Small intestine (tissue), 7 donors: Measurements from ENCODE around the gene ADAMTS14. TPM values are rescaled to one million over a fixed set of nuclear protein-coding genes. Genes with fewer than 3 reads are reported as not detected.

Experiments used
- DNase-seq, 2 donors: peaks; one replicate each; pipeline versions ENCODE4 v3.0.0 to v3.0.0-alpha.2; 2013
- FAIRE-seq: peaks from 2 replicates; lab custom pipeline; 2012; peaks lifted over from hg19 to GRCh38; lab: Jason Lieb, UNC
- H3K27ac ChIP-seq, 3 donors: one replicate each; pipeline ENCODE4 v1.5.1; 2013; ENCODE audit warnings: low read length in 2 of 3, mild to moderate bottlenecking in 2 of 3, control low read depth in 1 of 3, inconsistent platforms in 1 of 3, low read depth in 1 of 3, moderate library complexity in 1 of 3
- H3K27me3 ChIP-seq, 3 donors: one replicate each; pipeline ENCODE4 v1.6.1; 2013; ENCODE audit warnings: low read length in 3 of 3, inconsistent platforms in 1 of 3; ENCODE audit not compliant: control insufficient read depth in 3 of 3, insufficient read depth in 3 of 3
- H3K36me3 ChIP-seq, 3 donors: one replicate each; pipeline ENCODE4 v1.6.1; 2013; ENCODE audit warnings: low read length in 3 of 3, inconsistent platforms in 1 of 3, low read depth in 1 of 3, mild to moderate bottlenecking in 1 of 3, moderate library complexity in 1 of 3; ENCODE audit not compliant: control insufficient read depth in 3 of 3, insufficient read depth in 2 of 3
- H3K4me1 ChIP-seq, 3 donors: one replicate each; pipeline ENCODE4 v1.6.1; 2013; ENCODE audit warnings: low read length in 2 of 3, inconsistent platforms in 1 of 3, low read depth in 1 of 3, mild to moderate bottlenecking in 1 of 3, moderate library complexity in 1 of 3; ENCODE audit not compliant: control insufficient read depth in 3 of 3, insufficient read depth in 2 of 3
- H3K4me3 ChIP-seq, 3 donors: one replicate each; pipeline ENCODE4 v1.5.1; 2013; ENCODE audit warnings: low read length in 3 of 3, control low read depth in 1 of 3, inconsistent platforms in 1 of 3, low read depth in 1 of 3, mild to moderate bottlenecking in 1 of 3, moderate library complexity in 1 of 3
- H3K9me3 ChIP-seq, 2 donors: one replicate each; pipeline ENCODE4 v1.6.1; 2013; ENCODE audit warnings: low read depth in 1 of 2, low read length in 1 of 2; ENCODE audit not compliant: control insufficient read depth in 2 of 2, insufficient read depth in 1 of 2
- WGBS, 3 donors: extraction: QIAGEN DNeasy Blood & Tissue Kit; methylation state at CpG; one replicate each; pipeline ENCODE4 v1.1.7; 2013; 5-methylcytosine and 5-hydroxymethylcytosine counted together
- polyA plus RNA-seq, 4 donors: library from polyadenylated mRNA; stranded (reverse) in 3 of 4; unstranded in 1 of 4; fragments of 200-250 nt in 3 of 4; fragments of 120-200 nt in 1 of 4; gene quantifications; one replicate each; pipeline versions ENCODE4 v1.2.1 to v1.2.3, GENCODE V29; 2013
- donor health status: healthy with polysubstance abuse.
- donor health status: control.
- donor health status: control.
- donor health status: Bipolar disorder and iron deficiency.
- donor health status: healthy.

Gene ADAMTS14
- polyA plus RNA-seq, 4 donors = 0.45 to 7.7 (median 0.79) TPM

- FAIRE-seq = no peak
Measured at GRCh38 chr10:70733051-70733450, 60.7 kb downstream of the ADAMTS14 start.

GRCh38 chr10:70735161-70735560 is 62.9 kb downstream of the ADAMTS14 start:
- DNase-seq (no peak), FAIRE-seq (no peak)
- 66 to 85% (median 79%) methylated on average over 3 of the region's 3 CpGs for WGBS, 3 donors
- Histone ChIP-seq H3K36me3 (peaks cover 0 to 37% (median 0%) of the 10 kb centered on the region in 3 donors), H3K27me3 (no peaks in the 10 kb centered on the region), H3K9me3 (no peaks in the 10 kb centered on the region), H3K27ac (no peak overlapping the region), H3K4me3 (no peak overlapping the region), H3K4me1 (peaks cover 4 to 36% (median 4%) of the 10 kb centered on the region in 3 donors)

More at GRCh38 chr10:70733051-70733450, 60.7 kb downstream of the ADAMTS14 start:
- Histone ChIP-seq H3K4me3 (no peak overlapping the region), H3K36me3 (peaks cover 0 to 38% (median 0%) of the 10 kb centered on the region in 3 donors), H3K4me1 (peaks cover 0 to 23% (median 4%) of the 10 kb centered on the region in 3 donors), H3K9me3 (no peaks in the 10 kb centered on the region), H3K27ac (no peak overlapping the region), H3K27me3 (no peaks in the 10 kb centered on the region)
- DNase-seq = no peak
- 95 to 100% (median 95%) methylated on average over 1 of the region's 1 CpG for WGBS, 3 donors

- Histone ChIP-seq H3K4me3 (no peak overlapping the region), H3K9me3 (no peaks in the 10 kb centered on the region), H3K27ac (peak overlapping the region in 1 of 3 donors; percentile 65), H3K4me1 (peaks cover 4 to 49% (median 4%) of the 10 kb centered on the region in 3 donors), H3K27me3 (no peaks in the 10 kb centered on the region), H3K36me3 (peaks cover 0 to 40% (median 0%) of the 10 kb centered on the region in 3 donors)
- WGBS, 3 donors = 45 to 73% (median 61%) methylated on average over 3 of the region's 3 CpGs
- FAIRE-seq = no peak
- DNase-seq = peak; percentile 34 to 66
Measured at GRCh38 chr10:70736525-70736924, 64.2 kb downstream of the ADAMTS14 start.

- no peaks in the 10 kb centered on the region for H3K9me3 ChIP-seq
- no peaks in the 10 kb centered on the region for H3K27me3 ChIP-seq
- FAIRE-seq (no peak), DNase-seq (peak; percentile 56 to 63)
- no peak overlapping the region for H3K4me3 ChIP-seq
- H3K4me1 ChIP-seq = peaks cover 4 to 56% (median 9%) of the 10 kb centered on the region in 3 donors
- H3K27ac ChIP-seq = peak overlapping the region in 2 of 3 donors; percentile 50 to 65
- H3K36me3 ChIP-seq = peaks cover 0 to 37% (median 0%) of the 10 kb centered on the region in 3 donors
- 23 to 71% (median 32%) methylated on average over 6 of the region's 6 CpGs for WGBS, 3 donors
Measured at GRCh38 chr10:70737250-70737649, 64.9 kb downstream of the ADAMTS14 start.

- no peak overlapping the region for H3K4me3 ChIP-seq
- H3K27ac ChIP-seq = peak overlapping the region in 2 of 3 donors; percentile 38 to 63
- WGBS, 3 donors = 15 to 56% (median 26%) methylated on average over 3 of the region's 3 CpGs
- DNase-seq (peak; percentile 67 to 69), FAIRE-seq (no peak)
- no peaks in the 10 kb centered on the region for H3K27me3 ChIP-seq
- H3K9me3 ChIP-seq = no peaks in the 10 kb centered on the region
- peaks cover 0 to 31% (median 0%) of the 10 kb centered on the region in 3 donors for H3K36me3 ChIP-seq
- H3K4me1 ChIP-seq = peaks cover 7 to 65% (median 9%) of the 10 kb centered on the region in 3 donors
Measured at GRCh38 chr10:70738006-70738760, 65.9 kb downstream of the ADAMTS14 start.

- FAIRE-seq (no peak), DNase-seq (no peak)
- Histone ChIP-seq H3K4me1 (peaks cover 7 to 71% (median 9%) of the 10 kb centered on the region in 3 donors), H3K27me3 (no peaks in the 10 kb centered on the region), H3K4me3 (no peak overlapping the region), H3K36me3 (peaks cover 0 to 32% (median 0%) of the 10 kb centered on the region in 3 donors), H3K27ac (peak overlapping the region in 2 of 3 donors; percentile 38 to 63), H3K9me3 (no peaks in the 10 kb centered on the region)
- WGBS, 3 donors = 72 to 82% (median 81%) methylated on average over 12 of the region's 12 CpGs
Measured at GRCh38 chr10:70738761-70739121, 66.4 kb downstream of the ADAMTS14 start.

GRCh38 chr10:70740406-70741288 is 68.3 kb downstream of the ADAMTS14 start:
- Histone ChIP-seq H3K9me3 (peaks cover 0 to 5% of the 10 kb centered on the region in 2 donors), H3K27me3 (no peaks in the 10 kb centered on the region), H3K4me1 (peaks cover 7 to 76% (median 9%) of the 10 kb centered on the region in 3 donors), H3K36me3 (peaks cover 0 to 29% (median 0%) of the 10 kb centered on the region in 3 donors), H3K4me3 (no peak overlapping the region), H3K27ac (peak overlapping the region in 2 of 3 donors; percentile 4 to 27)
- FAIRE-seq (no peak), DNase-seq (peak in 1 of 2 donors; percentile 12)
- WGBS, 3 donors = 76 to 84% (median 80%) methylated on average over 12 of the region's 12 CpGs
